HEK293 (cell line): ENCODE measurements around the gene TMEM63B.
A peak's percentile ranks its signal among the peaks of the same experiment; 100 is the strongest.

Experiments used
- CTCF ChIA-PET: fragments of 350-600 bp; formaldehyde crosslinking; extraction: SDS; loops from one replicate; lab custom pipeline; 2021; ENCODE audit warnings: antibody characterized with exemption; lab: Yijun Ruan, JAX
- POLR2A ChIA-PET: fragments of 300-600 bp; formaldehyde crosslinking; extraction: SDS; loops from one replicate; lab custom pipeline; 2020; ENCODE audit warnings: antibody characterized with exemption, inconsistent platforms; lab: Yijun Ruan, JAX
- H3K27ac ChIP-seq: fragments of 200-500 bp; sonication (Bioruptor generic); 2 replicates; pipeline ENCODE4 v1.5.1; 2014; ENCODE audit warnings: low read depth, low read length, control low read depth, inconsistent platforms; ENCODE audit errors: extremely low read depth
- H3K36me3 ChIP-seq, 2 experiments: fragments of 200-500 bp in 1 of 2; sonication (Bioruptor generic) in 1 of 2; 1 replicate in 1 of 2; 2 replicates in 1 of 2; pipeline ENCODE4 v1.5.1; 2014 to 2017; ENCODE audit warnings: inconsistent platforms in 2 of 2, low read length in 2 of 2; ENCODE audit not compliant: control insufficient read depth in 2 of 2, insufficient read depth in 1 of 2
- H3K4me1 ChIP-seq: fragments of 200-500 bp; sonication (Bioruptor generic); 2 replicates; pipeline ENCODE4 v1.5.1; 2014; ENCODE audit warnings: mild to moderate bottlenecking, low read length, inconsistent platforms; ENCODE audit not compliant: control insufficient read depth, insufficient read depth
- H3K4me3 ChIP-seq: 2 replicates; pipeline ENCODE4 v1.5.1; 2011; ENCODE audit warnings: low read depth, mild to moderate bottlenecking, control low read depth, low read length, moderate library complexity
- H3K9me3 ChIP-seq: fragments of 200-500 bp; sonication (Bioruptor generic); 2 replicates; pipeline ENCODE4 v1.5.1; 2014; ENCODE audit warnings: low read depth, low read length, inconsistent platforms; ENCODE audit not compliant: control insufficient read depth, insufficient read depth
- ATF2 ChIP-seq: fragments of 450-650 bp; formaldehyde crosslinking; IDR thresholded peaks from 2 replicates; pipeline ENCODE4 v1.5.1; 2016; ENCODE audit warnings: missing biosample characterization, missing genetic modification characterization, low read depth
- PRDM6 ChIP-seq: fragments of 450-650 bp; formaldehyde crosslinking; IDR thresholded peaks from 2 replicates; pipeline ENCODE4 v1.5.1; 2017; ENCODE audit warnings: missing biosample characterization, missing genetic modification characterization
- ZNF19 ChIP-seq: fragments of 450-650 bp; formaldehyde crosslinking; IDR thresholded peaks from 2 replicates; pipeline ENCODE4; 2016; ENCODE audit warnings: missing biosample characterization, missing genetic modification characterization, low read depth
- ZNF24 ChIP-seq: fragments of 450-650 bp; formaldehyde crosslinking; IDR thresholded peaks from 2 replicates; pipeline ENCODE4 v1.5.1; 2016; ENCODE audit warnings: missing biosample characterization, missing genetic modification characterization
- ZNF26 ChIP-seq: fragments of 450-650 bp; formaldehyde crosslinking; IDR thresholded peaks from 2 replicates; pipeline ENCODE4 v1.5.1; 2016; ENCODE audit warnings: missing biosample characterization, missing genetic modification characterization
- ZNF335 ChIP-seq: fragments of 450-650 bp; formaldehyde crosslinking; conservative IDR thresholded peaks from 2 replicates; pipeline ENCODE4 v1.5.1; 2016; ENCODE audit warnings: missing biosample characterization, missing genetic modification characterization
- ZNF488 ChIP-seq: fragments of 450-650 bp; formaldehyde crosslinking; IDR thresholded peaks from 2 replicates; pipeline ENCODE4 v1.5.1; 2016; ENCODE audit warnings: missing biosample characterization, missing genetic modification characterization
- ZNF560 ChIP-seq: fragments of 450-650 bp; formaldehyde crosslinking; IDR thresholded peaks from 2 replicates; pipeline ENCODE4 v1.5.1; 2017; ENCODE audit warnings: missing biosample characterization, missing genetic modification characterization, borderline replicate concordance
- ZNF664 ChIP-seq: fragments of 450-650 bp; formaldehyde crosslinking; IDR thresholded peaks from 2 replicates; pipeline ENCODE4 v1.5.1; 2016; ENCODE audit warnings: missing biosample characterization, missing genetic modification characterization
- ZNF701 ChIP-seq: fragments of 450-650 bp; formaldehyde crosslinking; IDR thresholded peaks from 2 replicates; pipeline ENCODE4 v1.5.1; 2016; ENCODE audit warnings: missing biosample characterization, missing genetic modification characterization
- ZSCAN23 ChIP-seq: fragments of 450-650 bp; formaldehyde crosslinking; IDR thresholded peaks from 2 replicates; pipeline ENCODE4 v1.5.1; 2016; ENCODE audit warnings: missing biosample characterization, missing genetic modification characterization
- ZSCAN5A ChIP-seq: fragments of 450-650 bp; formaldehyde crosslinking; IDR thresholded peaks from 2 replicates; pipeline ENCODE4 v1.5.1; 2016; ENCODE audit warnings: missing biosample characterization, missing genetic modification characterization

Gene TMEM63B

GRCh38 chr6:44188819-44189218, 61.5 kb downstream of the TMEM63B start (continued):
- TF ChIP-seq ZNF26 (tag by site-specific recombination), result no peak

GRCh38 chr6:44189257-44189656, 61.9 kb downstream of the TMEM63B start:
- H3K4me1 ChIP-seq, result no peaks in the 10 kb centered on the region
- CTCF ChIA-PET, result interaction anchor here (0.5 to 4.0 kb wide), 8 partner anchors 9 to 420 kb away, joined by 3 to 29 read pairs (median 4); no protein-coding TSS in a partner anchor
- TF ChIP-seq ZSCAN5A (tag by site-specific recombination), result no peak
- TF ChIP-seq ZNF701 (tag by site-specific recombination), result no peak
- TF ChIP-seq ZNF19 (tag by site-specific recombination), result no peak
- TF ChIP-seq ATF2 (tag by site-specific recombination), result no peak
- no peak for TF ChIP-seq ZNF24
- no peak for TF ChIP-seq ZNF664
- POLR2A ChIA-PET, result interaction anchor here (1.0 to 2.0 kb wide), 4 partner anchors 16 to 58 kb away, joined by 3 to 7 read pairs (median 4); partner anchors contain the start of genes HSP90AB1 and SLC29A1
- H3K27ac ChIP-seq, result no peak overlapping the region
- H3K9me3 ChIP-seq, result no peaks in the 10 kb centered on the region
- no peak overlapping the region for H3K4me3 ChIP-seq
- no peaks in the 10 kb centered on the region for H3K36me3 ChIP-seq

- H3K4me3 ChIP-seq, result no peak overlapping the region
- no peaks in the 10 kb centered on the region for H3K4me1 ChIP-seq
- H3K9me3 ChIP-seq, result no peaks in the 10 kb centered on the region
- H3K36me3 ChIP-seq, result no peaks in the 10 kb centered on the region
- no peak overlapping the region for H3K27ac ChIP-seq
- POLR2A ChIA-PET, result interaction anchor here (1.1 kb wide), 1 partner anchor 32 kb away, joined by 3 read pairs; the partner anchor contains the start of gene SLC29A1
- TF ChIP-seq PRDM6 (tag by site-specific recombination), result peak; percentile 60; the same call in 1 of the 2 replicates
- no peak for TF ChIP-seq ZSCAN23
- CTCF ChIA-PET, result interaction anchor here (0.6 to 4.0 kb wide), 5 partner anchors 13 to 116 kb away, joined by 3 to 29 read pairs (median 3); no protein-coding TSS in a partner anchor
These were observed 63.4 kb downstream of the TMEM63B start for GRCh38 chr6:44190715-44191114.

GRCh38 chr6:44192428-44193041, 65.2 kb downstream of the TMEM63B start:
- TF ChIP-seq ZNF488 (no peak), ZNF335 (tag by site-specific recombination) (0 out of 2 replicates have a peak, but pooled peaks have one; percentile 27), ZNF560 (tag by site-specific recombination) (no peak)
- H3K36me3 ChIP-seq, result no peaks in the 10 kb centered on the region
- H3K9me3 ChIP-seq, result no peaks in the 10 kb centered on the region
- CTCF ChIA-PET, result interaction anchor here (0.6 to 2.4 kb wide), 7 partner anchors 8 to 144 kb away, joined by 3 to 17 read pairs (median 4); no protein-coding TSS in a partner anchor
- H3K27ac ChIP-seq, result no peak overlapping the region
- POLR2A ChIA-PET, result interaction anchor here (0.8 to 1.4 kb wide), 2 partner anchors 29 to 32 kb away, joined by 3 to 4 read pairs; no protein-coding TSS in a partner anchor
- H3K4me1 ChIP-seq, result no peaks in the 10 kb centered on the region
- no peak overlapping the region for H3K4me3 ChIP-seq
